Astrocyte (in vitro differentiated cells and primary cell): ENCODE measurements around the gene ALOX12.

ENCODE experiments used
- CTCF ChIP-seq: IDR thresholded peaks from 2 replicates; pipeline ENCODE4 v1.5.1; 2011; ENCODE audit warnings: low read depth, mild to moderate bottlenecking, inconsistent platforms, low read length, moderate library complexity; ENCODE audit not compliant: insufficient read depth
- EZH2 ChIP-seq: IDR thresholded peaks from 2 replicates; pipeline ENCODE4 v1.6.1; 2012; ENCODE audit warnings: mild to moderate bottlenecking, low read length, inconsistent platforms; ENCODE audit not compliant: insufficient read depth

GRCh38 chr17:6994118-6994598, 1.7 kb upstream of the ALOX12 start:
- no peak for TF ChIP-seq CTCF
- TF ChIP-seq EZH2, result no peak
